Measurements from ENCODE around the gene CBX7.

CBX7 gene

GRCh38 chr22:39123751-39124581 lies 28.5 kb downstream of the CBX7 start:
- H3K9me3 ChIP-seq = no peaks in the 10 kb centered on the region
- no peaks in the 10 kb centered on the region for H3K36me3 ChIP-seq
- H3K4me1 ChIP-seq = no peaks in the 10 kb centered on the region
- TF ChIP-seq CTCF (IDR thresholded peaks at IDR 0.05; ENCODE audit: low read depth, low read length) = no peak
- no peak overlapping the region for H3K4me3 ChIP-seq (ENCODE audit: low read depth, low read length)
- DNase-seq = no peak
- no peaks in the 10 kb centered on the region for H3K27me3 ChIP-seq

GRCh38 chr22:39122772-39123470 lies 29.6 kb downstream of the CBX7 start:
- H3K27me3 ChIP-seq = no peaks in the 10 kb centered on the region
- no peak for DNase-seq
- no peaks in the 10 kb centered on the region for H3K9me3 ChIP-seq
- TF ChIP-seq CTCF (IDR thresholded peaks at IDR 0.05; ENCODE audit: low read depth, low read length) = no peak
- H3K4me1 ChIP-seq = no peaks in the 10 kb centered on the region
- H3K4me3 ChIP-seq (ENCODE audit: low read depth, low read length) = no peak overlapping the region
- H3K36me3 ChIP-seq = no peaks in the 10 kb centered on the region

GRCh38 chr22:39120983-39121382 lies 31.5 kb downstream of the CBX7 start:
- H3K4me3 ChIP-seq (ENCODE audit: low read depth, low read length) = no peak overlapping the region
- no peaks in the 10 kb centered on the region for H3K36me3 ChIP-seq
- DNase-seq = no peak
- no peaks in the 10 kb centered on the region for H3K27me3 ChIP-seq
- H3K4me1 ChIP-seq = no peaks in the 10 kb centered on the region
- TF ChIP-seq CTCF (IDR thresholded peaks at IDR 0.05; ENCODE audit: low read depth, low read length) = no peak
- no peaks in the 10 kb centered on the region for H3K9me3 ChIP-seq

GRCh38 chr22:39117585-39118191 lies 34.8 kb downstream of the CBX7 start:
- peak; percentile 68 for DNase-seq
- H3K4me1 ChIP-seq = no peaks in the 10 kb centered on the region

DNA sequence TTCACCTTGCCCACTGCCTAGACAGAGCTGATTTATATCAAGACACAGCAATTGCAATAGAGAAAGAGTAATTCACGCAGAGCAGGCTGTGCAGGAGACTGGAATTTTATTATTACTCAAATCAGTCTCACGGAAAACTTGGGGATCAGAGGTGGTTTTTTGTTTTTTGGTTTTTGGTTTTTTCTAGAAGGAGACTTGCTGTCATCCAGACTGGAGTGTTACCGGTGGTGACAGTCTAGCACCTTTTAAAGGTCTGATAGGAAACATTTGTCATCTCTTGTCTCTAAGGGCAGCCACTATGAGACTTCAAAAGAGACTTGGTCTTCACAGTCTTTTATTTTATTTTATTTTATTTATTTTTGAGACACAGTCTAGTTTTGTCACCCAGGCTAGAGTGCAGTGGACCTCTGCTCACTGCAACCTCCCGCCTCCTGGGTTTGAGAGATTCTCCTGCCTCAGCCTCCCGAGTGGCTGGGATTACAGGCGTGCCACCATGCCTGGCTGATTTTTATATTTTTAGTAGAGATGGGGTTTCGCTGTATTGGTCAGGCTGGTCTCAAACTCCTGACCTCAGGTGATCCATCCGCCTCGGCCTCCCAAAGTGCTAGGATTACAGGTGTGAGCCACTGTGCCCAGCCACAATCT lies 36.4 kb downstream of the CBX7 start:
- H3K4me3 ChIP-seq (ENCODE audit: low read depth, low read length) = no peak overlapping the region
- H3K4me1 ChIP-seq = peaks cover 1% of the 10 kb centered on the region; the same call in 1 of the 2 replicates
- H3K27me3 ChIP-seq = no peaks in the 10 kb centered on the region

More at GRCh38 chr22:39117585-39118191, 34.8 kb downstream of the CBX7 start:
- H3K27me3 ChIP-seq = no peaks in the 10 kb centered on the region
- H3K36me3 ChIP-seq = no peaks in the 10 kb centered on the region
- no peaks in the 10 kb centered on the region for H3K9me3 ChIP-seq
- H3K4me3 ChIP-seq (ENCODE audit: low read depth, low read length) = no peak overlapping the region
- peak; percentile 73 for TF ChIP-seq CTCF (IDR thresholded peaks at IDR 0.05; ENCODE audit: low read depth, low read length)

More for the DNA sequence above, 36.4 kb downstream of the CBX7 start:
- no peak for DNase-seq
- TF ChIP-seq CTCF (IDR thresholded peaks at IDR 0.05; ENCODE audit: low read depth, low read length) = no peak
- Histone ChIP-seq H3K36me3 (no peaks in the 10 kb centered on the region), H3K9me3 (no peaks in the 10 kb centered on the region)
